M059J (cell line): ENCODE measurements around the gene CBLL2. TPM values are rescaled to one million over a fixed set of nuclear protein-coding genes. Genes with fewer than 3 reads are reported as not detected.

ENCODE experiments used
- total RNA-seq: library from RNA; depleted of rRNA; stranded (reverse); fragments of >200 nt; shearing (Covaris generic); gene quantifications from 2 replicates; pipeline ENCODE4 v1.2.3, GENCODE V29; 2014; rRNA removed

CBLL2 gene
- total RNA-seq, 1 experiment from 2014 or later = not detected

Other genes starting within 250 kb of the CBLL2 start
- 0.12 and 0.37 TPM in 2 replicates for gene PHEX, start 240.6 kb upstream of the CBLL2 start, total RNA-seq